Osteocyte (in vitro differentiated cells): ENCODE results near the gene COG6. TPM values are rescaled to one million over a fixed set of nuclear protein-coding genes. Genes with fewer than 3 reads are reported as not detected.

Experiments
- DNase-seq: peaks from one replicate; pipeline ENCODE4 v3.0.0; 2021; ENCODE audit warnings: mixed read lengths; ENCODE audit not compliant: unreplicated experiment; ENCODE audit errors: extremely low spot score
- H3K27ac Mint-ChIP-seq: one replicate; pipeline ENCODE4 v1.8.0; 2021; ENCODE audit warnings: mild to moderate bottlenecking, mixed read lengths; ENCODE audit not compliant: unreplicated experiment
- H3K27me3 Mint-ChIP-seq: one replicate; pipeline ENCODE4 v1.8.0; 2021; ENCODE audit warnings: mixed read lengths; ENCODE audit not compliant: unreplicated experiment
- H3K36me3 Mint-ChIP-seq: one replicate; pipeline ENCODE4 v1.8.0; 2021; ENCODE audit warnings: mixed read lengths; ENCODE audit not compliant: unreplicated experiment
- H3K4me1 Mint-ChIP-seq: one replicate; pipeline ENCODE4 v1.8.0; 2021; ENCODE audit warnings: mixed read lengths; ENCODE audit not compliant: unreplicated experiment
- H3K4me3 Mint-ChIP-seq: one replicate; pipeline ENCODE4 v1.8.0; 2021; ENCODE audit warnings: mild to moderate bottlenecking, moderate library complexity, mixed read lengths; ENCODE audit not compliant: unreplicated experiment
- H3K9me3 Mint-ChIP-seq: one replicate; pipeline ENCODE4 v1.8.0; 2021; ENCODE audit warnings: mixed read lengths; ENCODE audit not compliant: unreplicated experiment
- microRNA-seq: library from miRNA; unstranded; fragments of <30 nt; microRNA quantifications from one replicate; pipeline ENCODE4 v1.1.0, GENCODE V29; 2020; ENCODE audit not compliant: unreplicated experiment
- total RNA-seq: library from RNA; stranded (reverse); gene quantifications from 2 replicates; pipeline ENCODE4 v1.2.1, GENCODE V29; 2021
- TF ChIP-seq, protein P1 (sequence below): fragments of 200-600 bp; sonication (generic); IDR thresholded peaks from 2 replicates; pipeline ENCODE4 v1.5.0; 2021; ENCODE audit warnings: antibody characterized with exemption, mild to moderate bottlenecking, moderate library complexity

COG6 gene
- total RNA-seq, 1 donor from 2014 or later, result 38.7 TPM

DNA sequence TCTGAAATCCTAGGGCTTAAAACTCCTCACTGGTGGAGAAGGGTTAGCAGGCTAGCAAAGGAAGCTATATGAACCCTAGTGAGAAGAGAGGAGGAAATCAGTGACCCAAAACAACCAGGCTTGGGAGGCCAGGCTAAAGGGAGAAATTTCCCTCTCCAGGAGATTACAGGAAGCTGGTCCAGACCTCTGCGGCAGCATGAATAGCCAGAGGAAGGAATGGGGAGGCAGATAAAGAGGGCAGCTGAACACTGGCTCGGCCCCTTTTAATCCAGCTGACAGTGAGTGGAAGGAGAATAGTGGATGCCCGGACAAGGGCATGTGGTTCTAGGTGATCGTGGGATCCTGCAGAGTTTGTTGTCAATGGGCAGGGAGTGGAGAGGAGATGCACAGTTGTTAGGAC is 130.6 kb downstream of the COG6 start:
- no peak overlapping the region for H3K27ac Mint-ChIP-seq
- H3K4me3 Mint-ChIP-seq, result no peak overlapping the region
- no peaks in the 10 kb centered on the region for H3K27me3 Mint-ChIP-seq

DNA sequence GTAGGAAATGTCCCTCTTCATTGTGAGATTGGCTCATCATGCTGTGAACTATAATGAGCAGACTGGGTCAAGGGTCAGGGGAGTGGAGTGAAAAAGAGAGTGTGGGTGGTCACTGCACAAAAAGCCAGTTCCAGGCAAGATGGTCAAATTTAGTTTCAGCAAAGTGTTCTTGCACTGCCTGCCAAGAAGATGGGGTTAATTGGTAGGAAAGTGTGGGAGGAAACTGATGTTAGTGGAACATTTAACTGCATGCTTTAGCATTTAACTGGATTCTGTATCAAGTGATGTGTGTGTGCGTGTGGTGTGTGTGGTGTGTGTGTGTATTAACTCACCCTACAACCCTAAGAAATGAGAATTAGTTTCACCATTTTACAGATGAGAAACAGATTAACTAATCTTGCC is 131.6 kb downstream of the COG6 start:
- Mint-ChIP-seq H3K4me1 (no peaks in the 10 kb centered on the region), H3K9me3 (peaks cover 22% of the 10 kb centered on the region)

More for the DNA sequence above, 130.6 kb downstream of the COG6 start:
- TF ChIP-seq, protein P1, sequence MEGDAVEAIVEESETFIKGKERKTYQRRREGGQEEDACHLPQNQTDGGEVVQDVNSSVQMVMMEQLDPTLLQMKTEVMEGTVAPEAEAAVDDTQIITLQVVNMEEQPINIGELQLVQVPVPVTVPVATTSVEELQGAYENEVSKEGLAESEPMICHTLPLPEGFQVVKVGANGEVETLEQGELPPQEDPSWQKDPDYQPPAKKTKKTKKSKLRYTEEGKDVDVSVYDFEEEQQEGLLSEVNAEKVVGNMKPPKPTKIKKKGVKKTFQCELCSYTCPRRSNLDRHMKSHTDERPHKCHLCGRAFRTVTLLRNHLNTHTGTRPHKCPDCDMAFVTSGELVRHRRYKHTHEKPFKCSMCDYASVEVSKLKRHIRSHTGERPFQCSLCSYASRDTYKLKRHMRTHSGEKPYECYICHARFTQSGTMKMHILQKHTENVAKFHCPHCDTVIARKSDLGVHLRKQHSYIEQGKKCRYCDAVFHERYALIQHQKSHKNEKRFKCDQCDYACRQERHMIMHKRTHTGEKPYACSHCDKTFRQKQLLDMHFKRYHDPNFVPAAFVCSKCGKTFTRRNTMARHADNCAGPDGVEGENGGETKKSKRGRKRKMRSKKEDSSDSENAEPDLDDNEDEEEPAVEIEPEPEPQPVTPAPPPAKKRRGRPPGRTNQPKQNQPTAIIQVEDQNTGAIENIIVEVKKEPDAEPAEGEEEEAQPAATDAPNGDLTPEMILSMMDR, result no peak
- Mint-ChIP-seq H3K36me3 (peaks cover 5% of the 10 kb centered on the region), H3K9me3 (peaks cover 22% of the 10 kb centered on the region), H3K4me1 (no peaks in the 10 kb centered on the region)
- DNase-seq, result no peak

DNA sequence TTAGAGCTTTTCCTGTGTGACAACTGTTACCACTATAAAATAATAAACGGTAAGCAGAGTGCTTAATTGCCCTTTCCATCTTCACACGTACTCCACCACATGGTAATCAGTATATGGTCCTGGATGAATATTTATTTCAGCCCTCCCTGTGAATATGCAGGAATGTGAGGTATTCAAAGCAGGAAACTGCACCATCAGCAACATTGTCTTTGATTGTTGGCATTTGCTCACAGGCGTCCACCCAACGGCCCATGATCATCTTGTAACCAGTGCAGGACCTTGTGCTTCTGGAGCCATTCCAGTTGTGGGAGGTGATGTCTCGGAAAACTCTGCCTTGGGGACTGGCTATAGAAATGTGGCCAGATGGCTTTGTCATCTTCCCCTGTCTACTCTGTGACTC is 132.6 kb downstream of the COG6 start:
- TF ChIP-seq, protein P1, result no peak
- DNase-seq, result no peak
- no peak overlapping the region for H3K4me3 Mint-ChIP-seq
- H3K36me3 Mint-ChIP-seq, result peaks cover 5% of the 10 kb centered on the region
- H3K27ac Mint-ChIP-seq, result no peak overlapping the region
- H3K9me3 Mint-ChIP-seq, result peaks cover 27% of the 10 kb centered on the region
- no peaks in the 10 kb centered on the region for H3K4me1 Mint-ChIP-seq
- no peaks in the 10 kb centered on the region for H3K27me3 Mint-ChIP-seq

More for the DNA sequence above, 131.6 kb downstream of the COG6 start:
- Mint-ChIP-seq H3K4me3 (no peak overlapping the region), H3K27ac (no peak overlapping the region), H3K27me3 (no peaks in the 10 kb centered on the region), H3K36me3 (peaks cover 5% of the 10 kb centered on the region)
- no peak for DNase-seq
- TF ChIP-seq, protein P1, result no peak

DNA sequence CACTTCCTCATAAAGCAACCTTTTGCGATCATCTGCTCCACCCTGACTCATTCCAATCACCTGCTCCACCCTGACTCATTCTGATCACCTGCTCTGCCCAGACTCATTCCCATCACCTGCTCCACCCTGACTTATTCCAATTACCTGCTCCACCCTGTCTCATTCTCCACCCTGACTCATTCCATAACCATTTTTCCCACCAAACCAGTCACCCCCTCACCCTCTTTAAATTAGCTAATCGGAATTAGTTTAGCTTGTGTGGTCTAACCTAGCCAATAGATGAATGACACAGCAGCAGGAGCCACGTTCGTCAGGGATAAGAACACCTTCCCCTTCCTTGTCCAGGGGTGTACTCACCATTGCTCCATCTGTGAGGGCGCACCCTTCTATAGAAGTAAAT is 134.0 kb downstream of the COG6 start:
- TF ChIP-seq, protein P1, result no peak
- Mint-ChIP-seq H3K4me3 (no peak overlapping the region), H3K27ac (no peak overlapping the region), H3K27me3 (no peaks in the 10 kb centered on the region), H3K4me1 (no peaks in the 10 kb centered on the region), H3K9me3 (peaks cover 31% of the 10 kb centered on the region), H3K36me3 (peaks cover 5% of the 10 kb centered on the region)
- no peak for DNase-seq

Small RNA genes lying within 50 kb of the gene (microRNA-seq; reads per million reads assigned to microRNA genes)
- not detected for gene MIR4305

Other genes starting within 250 kb of the COG6 start
- gene LHFPL6, start 52.5 kb upstream of the COG6 start, total RNA-seq, result 173 and 174 TPM in 2 replicates